EL (cell line): ENCODE results near the gene CRP.
"Not testable (repeated sequence)": the region's sequence is repeated elsewhere in the genome, so short reads cannot be mapped to it uniquely, and the experiment has no call there.

ENCODE experiments used
- DNase-seq: peaks from one replicate; pipeline ENCODE4 v3.0.0-alpha.2; 2016

Gene CRP

GRCh38 chr1:159699246-159699645, 15.1 kb downstream of the CRP start:
- no peak for DNase-seq

DNA sequence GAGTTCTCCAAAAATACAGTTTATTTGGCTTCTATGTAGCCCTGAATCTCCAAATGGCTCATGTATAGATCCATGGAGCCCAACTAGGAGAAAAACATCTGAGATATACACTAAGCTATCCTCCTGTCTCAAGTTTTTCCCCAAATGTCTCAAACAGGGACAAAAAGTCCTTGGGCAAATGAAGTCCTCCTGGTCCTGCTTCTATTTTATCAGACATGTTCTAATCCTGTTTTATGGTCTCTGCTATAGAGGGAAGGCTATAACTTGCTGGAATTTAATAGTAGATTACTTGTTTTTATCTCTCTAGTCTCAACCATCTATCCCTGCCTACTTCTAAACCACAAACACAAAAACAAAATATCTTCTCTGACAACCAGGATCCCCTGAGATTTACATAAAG, 26.9 kb downstream of the CRP start:
- DNase-seq, result no peak

- no peak for DNase-seq
These were observed 27.6 kb downstream of the CRP start for GRCh38 chr1:159686599-159687299.

DNA sequence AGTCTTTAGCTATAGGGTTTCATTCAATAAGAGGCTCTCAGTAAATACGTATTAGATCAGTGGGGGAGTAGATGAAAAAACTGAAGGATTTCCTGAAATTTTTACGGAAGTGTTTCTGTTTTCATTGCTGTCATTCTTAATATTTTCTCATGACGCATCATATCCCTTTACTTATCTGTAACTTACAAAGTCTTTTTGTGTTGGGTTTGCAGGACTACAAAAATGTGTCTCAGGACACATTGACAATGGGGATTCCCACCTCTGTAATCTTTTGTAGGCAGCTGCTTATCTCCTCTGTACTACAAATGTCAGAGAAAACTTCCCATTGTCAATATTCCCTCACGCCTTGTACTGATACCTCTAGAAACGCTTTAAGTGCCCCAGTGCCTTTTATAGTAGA, 35.5 kb downstream of the CRP start:
- DNase-seq, result no peak

- no peak for DNase-seq
These were observed 39.3 kb downstream of the CRP start for GRCh38 chr1:159675046-159675445.

DNA sequence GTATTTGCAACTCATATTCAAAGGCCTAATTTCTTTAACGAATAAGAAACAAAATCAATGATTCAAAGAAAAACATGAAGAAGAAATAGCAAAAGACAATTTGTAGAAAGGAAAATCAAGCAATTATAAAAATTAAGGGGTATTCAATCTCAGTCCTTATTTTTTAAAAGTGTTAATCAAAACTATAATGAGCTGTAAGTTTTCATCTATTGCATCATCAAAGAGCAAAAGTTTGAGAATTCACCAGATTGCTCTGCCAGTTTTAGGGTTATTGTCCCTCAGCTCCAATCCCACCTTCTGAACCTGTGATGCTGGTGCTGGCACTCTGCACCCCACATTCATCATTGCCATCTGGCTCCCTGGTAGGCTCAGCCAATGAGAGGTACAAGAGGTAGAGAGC, 42.0 kb downstream of the CRP start:
- DNase-seq, result not testable (repeated sequence)

DNA sequence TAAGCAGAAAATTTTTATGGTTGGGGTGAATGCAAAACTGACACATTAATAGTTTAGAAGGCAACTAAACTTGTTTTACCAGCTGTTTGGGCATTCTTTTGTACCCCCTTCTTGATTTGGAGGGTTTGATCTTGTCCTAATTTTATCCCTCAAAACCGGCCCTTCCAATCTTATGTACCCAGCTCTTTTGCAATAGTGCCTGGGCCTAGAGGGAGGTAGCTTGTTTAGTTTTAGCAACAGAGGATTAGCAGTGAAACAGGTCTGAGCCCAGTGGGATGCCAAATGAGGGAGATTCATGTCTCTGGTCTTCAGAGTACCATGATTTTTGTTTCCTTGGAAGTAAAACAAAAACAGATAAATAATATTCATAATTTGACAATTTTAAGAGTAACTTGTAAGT, 45.1 kb downstream of the CRP start:
- no peak for DNase-seq

GRCh38 chr1:159668739-159669138, 45.6 kb downstream of the CRP start:
- no peak for DNase-seq

DNA sequence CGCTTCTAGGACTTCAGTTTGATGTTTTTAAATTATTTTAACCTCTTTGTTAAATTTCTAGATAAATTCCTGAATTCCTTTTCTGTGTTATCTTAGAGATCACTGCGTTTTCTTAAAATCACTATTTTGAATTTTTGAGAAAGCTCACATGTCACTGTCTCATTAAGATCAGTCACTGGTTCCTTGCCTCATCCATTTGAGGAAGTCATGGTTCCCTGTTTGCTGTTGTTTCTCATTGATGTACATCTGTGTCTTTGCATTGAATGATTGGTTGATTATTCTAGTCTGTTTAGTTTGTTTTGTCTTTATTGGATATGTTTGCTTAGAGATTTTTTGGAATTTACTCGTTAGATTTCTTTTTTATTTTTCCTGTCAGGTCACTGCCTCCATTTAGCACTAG, 50.1 kb downstream of the CRP start:
- no peak for DNase-seq

GRCh38 chr1:159663552-159663951, 50.8 kb downstream of the CRP start:
- DNase-seq, result no peak
